PFSK-1 (cell line): ENCODE measurements around the gene SLC39A10.

Source experiments
- FOXP2 ChIP-seq: optimal IDR thresholded peaks from 2 replicates; pipeline ENCODE3; 2011; ENCODE audit warnings: borderline replicate concordance, control low read depth, inconsistent platforms; ENCODE audit not compliant: insufficient read depth; ENCODE audit errors: extremely low read length, extremely low read depth
- POLR2AphosphoS5 ChIP-seq: IDR thresholded peaks from 2 replicates; pipeline ENCODE4 v1.6.1; 2012; ENCODE audit warnings: low read depth, mild to moderate bottlenecking, control low read depth, low read length, moderate library complexity
- REST ChIP-seq, 2 experiments: IDR thresholded peaks; 2 replicates each; pipeline versions ENCODE4 v1.6.1 to v1.8.0; 2011 to 2012; ENCODE audit warnings: low read depth in 2 of 2, low read length in 2 of 2, control low read depth in 1 of 2, inconsistent platforms in 1 of 2, mild to moderate bottlenecking in 1 of 2, moderate library complexity in 1 of 2; ENCODE audit not compliant: insufficient read depth in 1 of 2
- SIN3A ChIP-seq: IDR thresholded peaks from 2 replicates; pipeline ENCODE4 v1.6.1; 2012; ENCODE audit warnings: mild to moderate bottlenecking, low read length, moderate library complexity, borderline replicate concordance; ENCODE audit not compliant: insufficient read depth
- TAF1 ChIP-seq: IDR thresholded peaks from 2 replicates; pipeline ENCODE4 v1.6.1; 2012; ENCODE audit warnings: low read length, control low read depth, borderline replicate concordance; ENCODE audit not compliant: insufficient read depth

The SLC39A10 gene

GRCh38 chr2:195734931-195735330 is 77.9 kb downstream of the SLC39A10 start:
- TF ChIP-seq TAF1: no peak
- no peak for TF ChIP-seq POLR2AphosphoS5
- no peak for TF ChIP-seq SIN3A
- no peak for TF ChIP-seq REST (IDR thresholded peaks at IDR 0.05; ENCODE audit: insufficient read depth in 1 of 2, low read depth in 2 of 2, low read length in 2 of 2)
- no peak for TF ChIP-seq FOXP2

DNA sequence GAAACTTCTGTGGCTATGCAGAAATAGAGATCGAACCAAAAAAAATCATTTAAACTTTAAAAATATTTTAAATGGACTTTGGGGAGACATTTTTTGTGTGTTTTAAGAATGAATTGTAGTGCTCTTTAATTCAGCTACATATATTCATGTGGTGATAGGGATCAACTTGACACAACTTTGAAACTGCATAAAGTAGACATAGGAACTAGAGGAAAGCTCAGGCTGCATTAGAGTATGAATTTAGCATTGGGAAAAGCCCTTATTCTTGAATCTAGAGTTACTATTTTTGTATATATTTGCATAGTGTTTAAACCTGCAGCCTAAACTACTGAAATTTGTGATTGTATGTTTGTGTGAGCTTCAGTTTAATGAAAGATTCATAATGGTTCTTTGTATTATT is 78.3 kb downstream of the SLC39A10 start:
- no peak for TF ChIP-seq SIN3A
- no peak for TF ChIP-seq POLR2AphosphoS5
- no peak for TF ChIP-seq FOXP2
- TF ChIP-seq REST (IDR thresholded peaks at IDR 0.05; ENCODE audit: insufficient read depth in 1 of 2, low read depth in 2 of 2, low read length in 2 of 2): no peak
- TF ChIP-seq TAF1: no peak

GRCh38 chr2:195737511-195738325 is 80.7 kb downstream of the SLC39A10 start:
- TF ChIP-seq POLR2AphosphoS5 (no peak), SIN3A (no peak), TAF1 (no peak), REST (IDR thresholded peaks at IDR 0.05; ENCODE audit: insufficient read depth in 1 of 2, low read depth in 2 of 2, low read length in 2 of 2) (no peak), FOXP2 (no peak)

GRCh38 chr2:195741191-195741590 is 84.2 kb downstream of the SLC39A10 start:
- TF ChIP-seq FOXP2 (no peak), TAF1 (no peak), POLR2AphosphoS5 (no peak), REST (IDR thresholded peaks at IDR 0.05; ENCODE audit: insufficient read depth in 1 of 2, low read depth in 2 of 2, low read length in 2 of 2) (no peak), SIN3A (no peak)
